Calu3 (cell line): ENCODE measurements around the gene VAC14. TPM values are rescaled to one million over a fixed set of nuclear protein-coding genes. Genes with fewer than 3 reads are reported as not detected.

Source experiments
- BruUV-seq: library from RNA; stranded (reverse); fragments of 400-500 nt; replicated peaks from 2 replicates; lab custom pipeline; 2021; lab: Mats Ljungman, UMichigan
- CTCF ChIA-PET: fragments of 300-600 bp; sonication (Branson Sonifier 250); formaldehyde crosslinking; loops from one replicate; lab custom pipeline; 2022; ENCODE audit warnings: antibody characterized with exemption; lab: Charles Lee
- DNase-seq: peaks from one replicate; pipeline ENCODE4 v3.0.0; 2022
- H3K27ac Mint-ChIP-seq: one replicate; pipeline ENCODE4 v1.8.0; 2022; ENCODE audit warnings: mixed read lengths; ENCODE audit not compliant: unreplicated experiment
- H3K27me3 Mint-ChIP-seq: one replicate; pipeline ENCODE4 v1.8.0; 2022; ENCODE audit warnings: mixed read lengths; ENCODE audit not compliant: unreplicated experiment
- H3K36me3 Mint-ChIP-seq: one replicate; pipeline ENCODE4 v1.8.0; 2022; ENCODE audit warnings: mild to moderate bottlenecking, moderate library complexity, mixed read lengths; ENCODE audit not compliant: insufficient read depth, unreplicated experiment
- H3K4me1 Mint-ChIP-seq: one replicate; pipeline ENCODE4 v1.8.0; 2022; ENCODE audit warnings: mild to moderate bottlenecking, low read depth, mixed read lengths; ENCODE audit not compliant: unreplicated experiment
- H3K4me3 Mint-ChIP-seq: one replicate; pipeline ENCODE4 v1.8.0; 2022; ENCODE audit warnings: mild to moderate bottlenecking, low read depth, moderate library complexity, mixed read lengths; ENCODE audit not compliant: unreplicated experiment
- H3K9me3 Mint-ChIP-seq: one replicate; pipeline ENCODE4 v1.8.0; 2022; ENCODE audit warnings: low read depth, mixed read lengths; ENCODE audit not compliant: unreplicated experiment
- intact Hi-C: fragments of 100-400 bp; cut with micrococcal nuclease; formaldehyde crosslinking; loops from one replicate; pipeline ENCODE4 v1.10.0; 2022; ENCODE audit not compliant: unreplicated experiment
- total RNA-seq: library from RNA; stranded (reverse); gene quantifications from 2 replicates; pipeline ENCODE4 v1.2.3, GENCODE V29; 2022
- TF ChIP-seq, protein P1 (sequence below): fragments of 200-600 bp; IDR thresholded peaks from one replicate; pipeline ENCODE4 v1.8.0; 2022; ENCODE audit warnings: antibody characterized with exemption; ENCODE audit not compliant: unreplicated experiment

Gene VAC14
- total RNA-seq, 1 experiment from 2014 or later: 63.8 TPM

GRCh38 chr16:70775399-70775798, 25.6 kb downstream of the VAC14 start:
- H3K4me3 Mint-ChIP-seq: no peak overlapping the region
- H3K9me3 Mint-ChIP-seq: no peaks in the 10 kb centered on the region
- intact Hi-C loops: loop anchor here (10.0 kb wide), 2 partner anchors 91 to 211 kb away; partner anchors contain the start of gene MTSS2
- TF ChIP-seq, protein P1, sequence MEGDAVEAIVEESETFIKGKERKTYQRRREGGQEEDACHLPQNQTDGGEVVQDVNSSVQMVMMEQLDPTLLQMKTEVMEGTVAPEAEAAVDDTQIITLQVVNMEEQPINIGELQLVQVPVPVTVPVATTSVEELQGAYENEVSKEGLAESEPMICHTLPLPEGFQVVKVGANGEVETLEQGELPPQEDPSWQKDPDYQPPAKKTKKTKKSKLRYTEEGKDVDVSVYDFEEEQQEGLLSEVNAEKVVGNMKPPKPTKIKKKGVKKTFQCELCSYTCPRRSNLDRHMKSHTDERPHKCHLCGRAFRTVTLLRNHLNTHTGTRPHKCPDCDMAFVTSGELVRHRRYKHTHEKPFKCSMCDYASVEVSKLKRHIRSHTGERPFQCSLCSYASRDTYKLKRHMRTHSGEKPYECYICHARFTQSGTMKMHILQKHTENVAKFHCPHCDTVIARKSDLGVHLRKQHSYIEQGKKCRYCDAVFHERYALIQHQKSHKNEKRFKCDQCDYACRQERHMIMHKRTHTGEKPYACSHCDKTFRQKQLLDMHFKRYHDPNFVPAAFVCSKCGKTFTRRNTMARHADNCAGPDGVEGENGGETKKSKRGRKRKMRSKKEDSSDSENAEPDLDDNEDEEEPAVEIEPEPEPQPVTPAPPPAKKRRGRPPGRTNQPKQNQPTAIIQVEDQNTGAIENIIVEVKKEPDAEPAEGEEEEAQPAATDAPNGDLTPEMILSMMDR: no peak
- no peak for DNase-seq
- no TSS peak for BruUV-seq
- CTCF ChIA-PET: no interaction called here
- H3K27me3 Mint-ChIP-seq: no peaks in the 10 kb centered on the region
- peaks cover 13% of the 10 kb centered on the region for H3K36me3 Mint-ChIP-seq
- no peak overlapping the region for H3K27ac Mint-ChIP-seq
- peaks cover 7% of the 10 kb centered on the region for H3K4me1 Mint-ChIP-seq

GRCh38 chr16:70774261-70774660, 26.7 kb downstream of the VAC14 start:
- peaks cover 9% of the 10 kb centered on the region for H3K4me1 Mint-ChIP-seq
- TF ChIP-seq, protein P1: no peak
- no peaks in the 10 kb centered on the region for H3K9me3 Mint-ChIP-seq
- no peak overlapping the region for H3K27ac Mint-ChIP-seq
- BruUV-seq: no TSS peak
- CTCF ChIA-PET: interaction anchor here (0.7 kb wide), 1 partner anchor 28 kb away, joined by 3 read pairs; no protein-coding TSS in a partner anchor
- DNase-seq: no peak
- no peaks in the 10 kb centered on the region for H3K27me3 Mint-ChIP-seq
- peaks cover 10% of the 10 kb centered on the region for H3K36me3 Mint-ChIP-seq
- no peak overlapping the region for H3K4me3 Mint-ChIP-seq
- intact Hi-C loops: loop anchor here (5.0 to 10.0 kb wide), 3 partner anchors 67 to 209 kb away; partner anchors contain the start of gene MTSS2

GRCh38 chr16:70772493-70772892, 28.5 kb downstream of the VAC14 start:
- no TSS peak for BruUV-seq
- Mint-ChIP-seq H3K27ac (no peak overlapping the region), H3K9me3 (no peaks in the 10 kb centered on the region), H3K4me1 (peaks cover 22% of the 10 kb centered on the region), H3K4me3 (no peak overlapping the region), H3K27me3 (no peaks in the 10 kb centered on the region), H3K36me3 (peaks cover 14% of the 10 kb centered on the region)
- DNase-seq: no peak
- TF ChIP-seq, protein P1: no peak
- intact Hi-C loops: loop anchor here (5.0 to 10.0 kb wide), 3 partner anchors 65 to 208 kb away; partner anchors contain the start of gene MTSS2
- CTCF ChIA-PET: no interaction called here

DNA sequence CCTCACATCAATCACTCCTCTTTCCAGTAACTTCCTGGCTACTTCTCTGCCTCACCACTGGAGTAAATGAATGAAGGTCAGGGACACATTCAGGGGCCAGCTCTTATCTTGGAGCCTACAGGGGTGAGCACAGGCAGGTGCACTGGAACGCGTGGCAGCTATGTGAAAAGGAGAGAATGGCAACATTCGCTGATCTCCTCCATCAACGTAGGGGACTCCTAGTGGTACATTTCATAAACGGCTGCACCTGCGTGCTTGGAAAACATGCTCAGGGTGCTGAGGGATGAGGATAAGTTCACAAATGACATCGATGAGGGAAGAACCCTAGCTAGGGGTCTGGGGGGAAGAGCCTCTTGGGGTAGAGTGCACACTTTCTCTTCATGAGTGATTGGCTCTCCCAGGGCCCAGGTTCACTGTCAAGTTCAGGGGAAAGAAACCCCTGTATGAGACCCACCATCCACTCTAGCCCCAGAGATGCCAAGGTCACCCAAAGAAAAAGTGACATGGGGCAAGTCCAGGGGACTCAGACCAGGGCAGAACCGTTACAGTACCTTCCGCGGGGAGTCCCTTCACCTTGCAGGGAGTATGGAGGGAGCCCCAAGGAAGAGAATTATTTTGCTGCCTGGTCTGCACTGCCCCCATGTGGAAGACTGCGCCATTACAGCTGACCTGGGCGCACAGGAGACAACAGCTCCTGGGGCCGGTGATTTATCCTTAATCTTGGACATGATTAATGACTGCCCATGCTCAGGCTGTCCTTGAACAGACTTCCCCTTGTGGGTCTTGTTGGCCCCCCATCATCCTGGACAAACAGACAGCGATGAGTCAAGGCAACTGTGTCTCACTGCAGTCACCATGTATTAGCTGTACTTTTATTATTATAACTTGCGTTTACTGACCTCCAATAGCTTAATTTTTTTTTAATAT, 30.1 kb downstream of the VAC14 start:
- Mint-ChIP-seq H3K9me3 (no peaks in the 10 kb centered on the region), H3K27me3 (no peaks in the 10 kb centered on the region), H3K27ac (no peak overlapping the region), H3K4me3 (no peak overlapping the region), H3K4me1 (peaks cover 26% of the 10 kb centered on the region), H3K36me3 (peaks cover 14% of the 10 kb centered on the region)
- TF ChIP-seq, protein P1: peak; percentile 97
- BruUV-seq: no TSS peak
- intact Hi-C loops: loop anchor here (1.0 to 10.0 kb wide), 4 partner anchors 64 to 206 kb away; partner anchors contain the start of gene MTSS2
- peak; percentile 86 for DNase-seq
- CTCF ChIA-PET: interaction anchor here (0.5 to 2.9 kb wide), 18 partner anchors 9 to 1129 kb away, joined by 3 to 33 read pairs (median 4); no protein-coding TSS in a partner anchor
